NB4 (cell line): ENCODE measurements around the gene ALX4.
A peak's percentile ranks its signal among the peaks of the same experiment; 100 is the strongest.

ENCODE experiments used
- DNase-seq: peaks from one replicate; pipeline ENCODE4 v3.0.0; 2010; ENCODE audit warnings: low read depth
- H3K4me3 ChIP-seq: one replicate; pipeline ENCODE4 v1.5.1; 2011; ENCODE audit warnings: mild to moderate bottlenecking, low read depth, low read length, moderate library complexity
- CTCF ChIP-seq: IDR thresholded peaks from one replicate; pipeline ENCODE4 v1.5.1; 2012; ENCODE audit warnings: low read depth, low read length
- MAX ChIP-seq: IDR thresholded peaks from 2 replicates; pipeline ENCODE4 v1.6.1; 2011; ENCODE audit warnings: low read depth, low read length
- MYC ChIP-seq: IDR thresholded peaks from 2 replicates; pipeline ENCODE4 v1.6.1; 2011; ENCODE audit warnings: low read depth, low read length
- POLR2A ChIP-seq: IDR thresholded peaks from 2 replicates; pipeline ENCODE4 v1.6.1; 2011; ENCODE audit warnings: mild to moderate bottlenecking; ENCODE audit not compliant: insufficient read length; ENCODE audit errors: extremely low read depth

Gene ALX4

GRCh38 chr11:44351006-44351660 is 41.2 kb upstream of the ALX4 start:
- DNase-seq: peak; percentile 11
- H3K4me3 ChIP-seq: no peak overlapping the region
- no peak for TF ChIP-seq MYC
- no peak for TF ChIP-seq MAX
- no peak for TF ChIP-seq CTCF
- TF ChIP-seq POLR2A: no peak

GRCh38 chr11:44349328-44349727 is 39.4 kb upstream of the ALX4 start:
- H3K4me3 ChIP-seq: no peak overlapping the region
- no peak for DNase-seq
- TF ChIP-seq POLR2A (no peak), MYC (no peak), MAX (no peak), CTCF (no peak)

- TF ChIP-seq MYC (no peak), CTCF (no peak), POLR2A (no peak), MAX (no peak)
- no peak for DNase-seq
- H3K4me3 ChIP-seq: no peak overlapping the region
These were observed 38.8 kb upstream of the ALX4 start for GRCh38 chr11:44348721-44349120.

GRCh38 chr11:44348114-44348513 is 38.2 kb upstream of the ALX4 start:
- TF ChIP-seq MYC: no peak
- TF ChIP-seq CTCF: no peak
- TF ChIP-seq POLR2A: no peak
- TF ChIP-seq MAX: no peak
- H3K4me3 ChIP-seq: no peak overlapping the region
- peak; percentile 18 for DNase-seq

- DNase-seq: no peak
- TF ChIP-seq MAX (no peak), CTCF (no peak), MYC (no peak), POLR2A (no peak)
- no peak overlapping the region for H3K4me3 ChIP-seq
These were observed 37.6 kb upstream of the ALX4 start for GRCh38 chr11:44347538-44347937.

GRCh38 chr11:44346983-44347382 is 37.0 kb upstream of the ALX4 start:
- TF ChIP-seq CTCF: no peak
- no peak for TF ChIP-seq POLR2A
- TF ChIP-seq MAX: no peak
- no peak for TF ChIP-seq MYC
- no peak overlapping the region for H3K4me3 ChIP-seq
- DNase-seq: no peak
